ENCODE data around the gene PLCD3.

DNA sequence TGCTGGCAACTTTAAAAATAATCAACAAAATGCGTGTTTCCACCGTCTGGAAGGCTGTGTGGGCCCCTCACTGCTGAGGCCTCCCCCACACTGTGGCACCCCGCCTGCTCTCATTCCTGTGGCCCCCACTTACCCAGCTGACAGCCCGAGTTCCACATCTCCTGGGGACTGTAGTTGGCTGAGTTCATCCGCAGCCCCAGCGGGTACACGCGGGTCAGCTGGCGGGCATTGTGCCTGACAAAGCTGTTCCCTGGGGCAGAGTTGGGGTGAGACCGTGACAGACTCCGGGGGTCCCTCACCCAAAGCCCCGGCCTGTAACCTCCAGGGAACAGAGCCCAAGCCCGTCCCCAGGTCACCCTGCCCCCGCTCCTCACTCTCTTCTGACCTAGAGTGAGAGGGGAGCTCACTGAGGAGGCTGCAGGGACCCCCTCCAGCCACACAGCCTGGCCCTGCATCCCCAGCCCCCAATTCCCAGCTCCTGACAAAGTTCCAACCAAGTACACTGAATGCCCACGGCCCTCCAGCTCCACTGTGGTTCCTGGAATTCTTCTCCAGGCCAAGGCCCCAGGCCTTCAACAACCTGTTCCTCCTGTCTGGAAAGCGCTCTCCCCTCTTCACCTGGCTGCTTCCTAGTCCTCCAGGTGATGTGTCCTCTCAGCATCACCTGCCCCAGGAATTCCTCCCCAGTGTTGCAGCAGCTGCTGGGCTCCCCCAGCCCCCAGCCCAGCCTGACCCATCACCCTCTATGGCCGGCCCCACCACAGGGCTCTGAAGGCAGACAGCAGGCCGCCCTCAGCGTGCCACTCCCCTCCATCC, 18.0 kb downstream of the PLCD3 start:
- TF ChIP-seq GATA2 (IDR thresholded peaks at IDR 0.05; ENCODE audit: low read depth, low read length) (no peak), GATA3 (IDR thresholded peaks at IDR 0.05; ENCODE audit: low read depth, low read length) (no peak)
